ENCODE measurements around the gene MCC.
"Not testable (repeated sequence)": the region's sequence is repeated elsewhere in the genome, so short reads cannot be mapped to it uniquely, and the experiment has no call there.

The MCC gene

GRCh38 chr5:113090336-113091106, 397.7 kb downstream of the MCC start:
- no peak for DNase-seq (ENCODE audit: low read depth in 1 of 2, low spot score in 1 of 2)

DNA sequence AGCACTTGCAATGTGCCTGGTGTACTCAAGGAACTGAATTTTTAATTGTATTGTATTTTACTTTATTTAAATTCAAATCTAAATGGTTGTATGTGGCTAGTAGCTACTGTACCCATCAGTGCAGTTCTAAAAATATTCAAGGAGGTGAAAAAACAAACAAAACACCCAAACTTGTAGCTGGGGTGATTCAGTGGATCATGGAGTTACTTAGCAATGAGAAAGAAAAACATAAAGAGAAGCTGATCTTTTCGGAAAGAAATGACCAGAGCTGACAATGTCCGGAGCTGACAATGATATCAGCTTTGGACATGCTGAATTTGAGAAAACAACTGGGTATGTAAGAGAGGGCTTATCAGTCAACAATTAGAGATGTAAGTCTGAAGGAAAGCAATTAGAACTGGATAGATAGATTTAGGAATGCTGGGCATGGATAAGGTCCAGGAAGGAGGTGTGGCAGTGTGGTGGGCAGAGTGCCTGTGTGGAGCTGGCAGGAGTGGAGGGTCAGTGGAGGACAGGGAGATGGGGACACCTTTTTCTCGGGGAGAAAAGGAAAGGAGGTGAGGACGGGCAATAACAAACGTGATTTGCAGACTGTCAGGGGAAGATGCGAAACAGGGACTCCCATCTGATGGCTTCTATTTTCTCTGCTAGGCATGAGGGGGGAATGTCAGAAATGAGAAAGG, 398.5 kb downstream of the MCC start:
- no peak for DNase-seq (ENCODE audit: low read depth in 1 of 2, low spot score in 1 of 2)

- DNase-seq (ENCODE audit: low read depth in 1 of 2, low spot score in 1 of 2) = no peak
Measured at GRCh38 chr5:113087976-113088514, 400.2 kb downstream of the MCC start.

GRCh38 chr5:113085880-113086409, 402.3 kb downstream of the MCC start:
- DNase-seq (ENCODE audit: low read depth in 1 of 2, low spot score in 1 of 2) = no peak

- DNase-seq (ENCODE audit: low read depth in 1 of 2, low spot score in 1 of 2) = no peak
Measured at GRCh38 chr5:113085084-113085414, 403.2 kb downstream of the MCC start.

- no peak for DNase-seq (ENCODE audit: low read depth in 1 of 2, low spot score in 1 of 2)
Measured at GRCh38 chr5:113084402-113085083, 403.7 kb downstream of the MCC start.

DNA sequence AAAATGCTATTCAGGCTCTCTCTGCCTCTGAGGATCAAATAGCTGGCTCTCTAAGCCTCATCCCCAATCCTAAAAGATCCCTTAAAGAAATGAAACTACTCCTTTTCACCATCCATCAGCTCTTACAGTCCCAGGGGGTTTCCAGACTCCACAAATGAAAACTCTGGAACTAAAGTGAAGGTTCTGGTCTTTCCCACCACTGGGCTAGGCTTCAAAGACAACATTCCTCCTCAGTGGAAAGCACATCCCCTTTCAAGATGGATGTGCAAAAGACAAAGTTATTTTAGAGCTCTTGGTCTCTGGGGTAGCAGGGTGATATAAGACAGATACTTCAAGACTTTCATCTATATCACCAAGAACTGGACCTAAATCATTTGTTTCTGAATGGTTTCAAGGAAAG, 404.8 kb downstream of the MCC start:
- DNase-seq (ENCODE audit: low read depth in 1 of 2, low spot score in 1 of 2) = no peak

- no peak for DNase-seq (ENCODE audit: low read depth in 1 of 2, low spot score in 1 of 2)
Measured at GRCh38 chr5:113082547-113082905, 405.7 kb downstream of the MCC start.

DNA sequence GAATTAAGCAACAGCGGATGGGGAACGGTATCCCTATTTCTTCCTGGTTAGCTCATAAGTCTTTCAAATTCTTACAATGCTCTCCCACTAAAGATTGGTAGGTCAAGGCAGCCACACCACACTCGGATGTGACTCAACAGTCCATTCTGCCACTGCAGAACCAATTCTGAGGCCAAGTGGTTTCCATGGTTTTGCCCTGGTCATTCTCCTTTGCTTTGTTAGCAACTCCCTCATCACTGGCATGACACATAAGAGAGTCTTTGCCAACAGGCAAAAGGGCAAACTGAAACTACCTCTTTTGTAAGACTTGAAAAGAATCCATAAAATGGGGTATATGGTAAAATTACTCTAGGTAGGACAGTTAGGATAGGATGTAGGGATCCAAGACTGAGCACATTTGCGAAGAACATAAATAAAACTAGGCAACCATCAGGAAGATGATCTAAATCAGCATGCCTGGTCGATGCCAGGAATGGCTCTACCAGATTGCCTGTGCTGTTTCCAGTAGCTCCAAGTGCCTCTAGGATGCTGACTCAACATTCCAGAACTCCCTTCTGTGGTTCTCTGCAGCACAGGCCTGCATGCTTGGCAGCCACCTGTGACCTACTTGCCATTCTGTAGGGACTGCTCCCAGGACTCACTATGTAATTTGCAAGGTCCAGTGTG, 406.2 kb downstream of the MCC start:
- no peak for DNase-seq (ENCODE audit: low read depth in 1 of 2, low spot score in 1 of 2)

- DNase-seq (ENCODE audit: low read depth in 1 of 2, low spot score in 1 of 2) = no peak
Measured at GRCh38 chr5:113081091-113081839, 407.0 kb downstream of the MCC start.

- DNase-seq (ENCODE audit: low read depth in 1 of 2, low spot score in 1 of 2) = not testable (repeated sequence)
Measured at GRCh38 chr5:113076649-113077048, 411.6 kb downstream of the MCC start.

DNA sequence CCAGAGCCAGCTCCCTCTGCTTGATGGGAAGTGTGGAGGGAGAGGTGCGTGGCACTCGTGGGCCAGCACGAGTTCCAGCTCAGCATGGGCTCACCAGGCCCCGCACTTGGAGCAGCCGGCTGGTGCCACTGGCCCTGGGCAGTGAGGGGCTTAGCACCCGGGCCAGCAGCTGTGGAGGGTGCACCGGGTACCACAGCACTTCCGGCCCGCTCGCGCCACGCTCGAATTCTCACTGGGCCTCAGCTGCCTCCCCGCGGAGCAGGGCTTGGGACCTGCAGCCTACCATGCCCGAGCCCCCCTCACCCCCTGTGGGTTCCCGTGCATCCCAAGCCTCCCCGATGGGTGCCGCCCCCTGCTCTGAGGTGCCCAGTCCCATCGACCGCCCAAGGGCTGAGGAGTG, 413.2 kb downstream of the MCC start:
- DNase-seq (ENCODE audit: low read depth in 1 of 2, low spot score in 1 of 2) = no peak

- not testable (repeated sequence) for DNase-seq (ENCODE audit: low read depth in 1 of 2, low spot score in 1 of 2)
Measured at GRCh38 chr5:113073629-113074034, 414.6 kb downstream of the MCC start.

DNA sequence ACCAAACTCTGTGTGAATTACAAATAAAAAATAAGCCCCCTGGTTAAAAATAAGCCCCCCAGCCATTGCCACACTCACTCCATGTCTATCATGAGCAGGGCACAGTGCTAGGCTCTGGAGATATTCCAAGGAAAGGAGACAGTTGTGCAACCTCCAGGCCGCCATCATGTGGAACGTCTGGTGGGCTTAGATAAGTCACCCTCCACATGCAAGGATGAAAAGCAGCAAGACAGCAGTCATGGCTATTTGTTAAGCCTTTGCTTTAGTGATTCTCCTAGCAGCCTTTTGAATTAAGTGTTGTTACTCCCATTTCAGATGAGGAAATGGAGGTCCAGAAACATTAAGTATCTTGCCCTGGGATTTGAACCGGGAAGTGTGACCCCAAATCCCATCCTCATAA, 416.9 kb downstream of the MCC start:
- DNase-seq (ENCODE audit: low read depth in 1 of 2, low spot score in 1 of 2) = no peak

DNA sequence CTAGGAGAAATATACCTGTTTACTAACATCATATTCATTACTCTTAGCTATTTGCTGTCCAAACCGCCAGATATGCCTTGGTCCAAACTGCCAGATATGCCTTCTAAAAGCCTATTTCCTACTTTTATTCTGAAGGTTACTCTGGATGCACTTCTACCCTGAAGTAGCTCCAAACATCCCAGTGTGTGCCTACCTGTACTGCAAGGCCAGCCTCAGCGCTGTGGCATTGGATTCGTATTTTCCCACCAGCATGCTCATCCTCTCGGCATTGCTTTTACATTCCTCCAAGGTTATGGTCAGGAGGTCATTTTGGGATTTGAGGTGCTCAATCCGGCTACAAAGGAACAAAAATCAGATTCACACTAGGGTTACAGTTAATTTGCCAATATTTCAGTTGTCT, 417.4 kb downstream of the MCC start:
- DNase-seq (ENCODE audit: low read depth in 1 of 2, low spot score in 1 of 2) = no peak

- no peak for DNase-seq (ENCODE audit: low read depth in 1 of 2, low spot score in 1 of 2)
Measured at GRCh38 chr5:113068559-113068958, 419.7 kb downstream of the MCC start.

- DNase-seq (ENCODE audit: low read depth in 1 of 2, low spot score in 1 of 2) = no peak
Measured at GRCh38 chr5:113067635-113068344, 420.5 kb downstream of the MCC start.

DNA sequence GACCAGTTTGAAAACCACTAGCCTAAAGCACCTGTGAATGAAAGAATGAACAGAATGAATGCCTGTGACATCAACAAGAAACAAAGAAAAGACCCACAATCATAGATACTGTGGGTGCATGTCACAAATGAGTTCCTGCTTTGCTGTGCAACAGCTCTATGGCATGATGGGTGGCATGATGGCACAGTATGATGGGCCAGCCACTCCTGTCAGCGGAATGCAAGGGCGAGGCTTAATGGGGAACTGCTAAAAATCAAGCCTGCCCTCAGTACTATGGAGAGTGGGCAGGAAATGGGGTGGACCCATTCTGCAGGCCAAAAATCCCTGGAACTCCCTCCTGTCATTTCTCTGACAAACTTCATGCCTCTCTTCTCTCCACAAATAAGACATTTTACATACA, 422.6 kb downstream of the MCC start:
- no peak for DNase-seq (ENCODE audit: low read depth in 1 of 2, low spot score in 1 of 2)

- DNase-seq (ENCODE audit: low read depth in 1 of 2, low spot score in 1 of 2) = no peak
Measured at GRCh38 chr5:113064806-113065205, 423.4 kb downstream of the MCC start.

GRCh38 chr5:113063927-113064326, 424.3 kb downstream of the MCC start:
- no peak for DNase-seq (ENCODE audit: low read depth in 1 of 2, low spot score in 1 of 2)

Measured in activated T-helper 1 cell treated with anti-CD3 and anti-CD28 coated beads, Interleukin-2, amount 50 U/mL, for 16 hours (primary cell).